SKM-1 treated with dmso at 0.1 percent for 144 hours (cell line): ENCODE data around the gene CDC42SE2.
A peak's percentile ranks its signal among the peaks of the same experiment; 100 is the strongest.
"Not testable (repeated sequence)": the region's sequence is repeated elsewhere in the genome, so short reads cannot be mapped to it uniquely, and the experiment has no call there.

Experiments
- DNase-seq: peaks from one replicate; lab custom pipeline; 2025; ENCODE audit not compliant: unreplicated experiment; lab: John Stamatoyannopoulos, UW

The CDC42SE2 gene

DNA sequence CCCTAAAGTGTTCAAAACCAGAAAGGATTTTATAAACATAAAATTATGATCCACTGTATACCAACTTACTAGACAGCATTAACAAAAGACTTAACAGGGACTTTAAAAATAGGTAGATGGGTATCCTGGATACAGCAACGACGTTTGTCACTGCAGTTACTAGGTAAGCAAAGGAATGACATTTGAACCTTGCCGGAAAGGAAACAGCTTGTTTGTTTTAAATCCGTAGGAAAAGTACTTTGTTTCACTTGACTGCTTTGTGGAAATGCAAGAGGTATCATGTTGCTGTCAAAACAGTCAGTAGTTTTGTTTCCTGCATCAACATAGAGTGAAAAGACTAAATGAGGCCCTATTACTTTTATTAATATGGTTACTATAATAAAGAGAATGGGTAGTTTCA is 122.9 kb downstream of the CDC42SE2 start:
- no peak for DNase-seq

DNA sequence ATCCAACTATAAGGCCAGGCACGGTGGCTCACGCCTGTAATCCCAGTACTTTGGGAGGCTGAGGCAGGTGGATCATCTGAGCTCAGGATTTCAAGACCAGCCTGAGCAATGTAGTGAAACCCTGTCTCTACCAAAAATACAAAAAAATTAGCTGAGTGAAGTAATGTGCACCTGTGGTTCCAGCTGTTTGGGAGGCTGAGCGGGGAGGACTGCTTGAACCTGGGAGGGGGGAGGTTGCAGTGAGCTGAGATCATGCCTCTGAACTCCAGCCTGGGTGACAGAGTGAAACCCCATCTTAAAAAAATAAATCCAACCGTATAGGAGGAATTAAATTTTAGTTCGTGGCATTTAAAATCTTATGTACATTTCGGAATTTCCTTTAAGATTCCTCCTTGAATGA is 123.4 kb downstream of the CDC42SE2 start:
- no peak for DNase-seq

DNA sequence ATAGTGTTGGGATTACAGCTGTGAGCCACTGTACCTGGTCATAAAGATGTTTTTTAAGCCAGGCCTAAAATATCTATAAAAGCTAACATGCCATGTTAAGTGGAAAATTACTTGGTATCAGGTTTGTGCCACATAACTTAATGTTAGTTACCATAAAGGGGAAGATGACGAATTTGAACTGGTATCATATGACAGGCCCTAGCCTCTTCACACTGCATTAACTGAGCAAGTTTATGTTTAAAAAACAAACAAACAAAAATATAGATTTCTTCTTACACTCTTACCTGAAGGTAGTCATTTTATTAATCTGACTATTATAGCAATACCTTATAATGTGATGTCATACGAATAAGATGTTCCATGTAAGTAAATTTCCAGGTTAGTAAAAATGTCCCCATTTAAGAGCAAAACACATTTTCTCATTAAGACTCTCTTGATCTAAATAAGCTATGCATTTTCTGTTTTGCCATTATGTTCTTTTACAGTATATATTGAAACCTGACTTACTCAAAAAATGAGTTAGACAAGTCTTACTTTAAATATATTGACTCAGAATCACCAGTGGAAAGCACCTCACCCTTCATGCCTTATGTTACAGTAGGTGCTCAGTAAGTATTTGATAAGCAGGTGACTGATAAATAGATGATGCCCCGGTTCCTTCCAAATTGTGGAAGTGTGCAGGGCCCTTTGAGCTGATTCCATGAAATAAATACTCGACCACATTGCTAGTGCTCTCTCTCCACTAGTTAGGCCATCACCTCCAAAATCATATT is 125.4 kb downstream of the CDC42SE2 start:
- no peak for DNase-seq

DNA sequence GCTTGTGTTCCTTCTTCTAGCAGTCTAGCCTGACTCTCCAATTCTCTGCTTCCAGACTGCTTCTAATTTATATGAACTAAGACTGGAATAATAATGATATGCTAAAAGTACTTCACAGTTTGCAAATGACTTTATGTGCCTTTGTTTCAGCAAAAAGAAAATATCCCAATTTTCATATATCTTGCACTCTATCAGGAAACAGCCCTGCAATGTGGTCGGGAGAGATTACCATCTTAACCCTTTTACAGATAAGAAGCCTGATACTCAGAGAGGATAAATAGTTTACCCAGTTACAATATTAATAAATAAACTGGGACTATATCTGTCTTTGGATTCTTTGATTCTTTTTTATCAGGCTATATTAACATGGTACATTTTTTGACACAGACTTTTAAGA is 126.0 kb downstream of the CDC42SE2 start:
- DNase-seq = no peak

DNA sequence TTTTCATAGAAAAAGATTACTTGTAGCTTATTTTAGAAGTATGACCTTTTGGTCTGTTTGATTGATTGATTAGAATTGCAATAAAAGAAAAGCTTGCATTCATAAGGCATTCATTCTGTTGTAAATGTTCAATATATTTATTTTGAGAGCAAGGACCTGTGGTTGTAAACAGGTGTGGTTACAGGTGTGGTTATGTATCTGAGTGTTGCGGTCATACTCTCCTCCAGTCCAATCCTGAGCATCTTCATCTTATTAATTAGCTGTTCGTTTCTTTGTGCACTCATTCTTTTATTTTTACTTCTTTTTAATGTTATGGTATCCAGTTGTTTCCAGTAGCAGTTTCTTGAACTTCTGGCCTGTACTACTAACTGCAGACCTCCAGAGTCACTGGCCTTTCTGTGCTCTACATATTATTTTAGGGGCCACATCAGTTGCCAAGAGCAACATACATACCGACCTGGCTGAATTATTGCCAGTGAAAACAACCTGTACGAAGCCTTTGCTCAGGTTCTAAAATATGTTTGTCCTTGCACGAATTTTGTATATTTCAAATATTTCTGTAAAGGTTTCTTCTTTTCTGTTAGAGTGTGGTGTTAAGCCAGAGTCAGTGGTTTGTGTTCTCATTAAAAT is 128.7 kb downstream of the CDC42SE2 start:
- no peak for DNase-seq

DNA sequence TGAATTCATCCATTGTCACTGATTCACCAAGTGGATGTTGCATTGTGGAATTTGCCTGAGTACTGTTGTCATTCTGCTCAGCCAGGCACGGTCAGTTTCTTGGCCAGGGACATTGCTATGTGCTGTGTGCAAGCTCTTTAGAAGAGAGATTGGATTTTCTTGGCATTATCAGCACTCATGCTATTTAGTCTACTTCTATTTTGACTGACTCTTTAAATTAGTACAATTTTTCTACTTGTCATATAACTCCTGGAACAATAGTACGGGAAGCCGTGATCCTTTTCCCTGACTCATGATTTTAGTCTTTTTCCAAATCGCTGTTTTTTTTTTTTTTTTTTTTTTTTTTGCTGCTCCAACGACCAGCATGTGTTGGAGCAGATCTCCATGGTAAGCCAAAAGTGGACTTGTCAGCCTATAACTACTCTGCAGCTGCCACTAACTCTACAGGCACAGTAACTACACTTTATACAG is 129.7 kb downstream of the CDC42SE2 start:
- DNase-seq = no peak

DNA sequence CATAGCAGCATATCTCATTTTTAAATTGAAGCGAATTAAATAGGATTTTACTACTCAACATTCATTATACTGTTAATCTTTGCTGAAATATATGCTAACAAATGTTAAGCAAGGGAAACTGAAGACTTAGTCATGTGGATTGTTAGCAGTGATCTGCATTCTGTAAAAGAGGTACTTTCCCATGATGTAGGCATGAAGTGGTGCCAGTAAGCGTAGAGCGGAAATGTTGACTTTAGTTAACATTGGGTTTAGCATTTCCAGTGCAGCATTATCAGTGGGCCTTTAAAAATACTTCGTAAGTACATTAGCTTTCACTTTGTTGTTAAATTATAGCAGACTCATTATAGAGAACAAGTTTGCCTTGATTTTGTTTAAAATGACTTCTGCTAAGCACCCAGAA is 130.3 kb downstream of the CDC42SE2 start:
- no peak for DNase-seq

DNA sequence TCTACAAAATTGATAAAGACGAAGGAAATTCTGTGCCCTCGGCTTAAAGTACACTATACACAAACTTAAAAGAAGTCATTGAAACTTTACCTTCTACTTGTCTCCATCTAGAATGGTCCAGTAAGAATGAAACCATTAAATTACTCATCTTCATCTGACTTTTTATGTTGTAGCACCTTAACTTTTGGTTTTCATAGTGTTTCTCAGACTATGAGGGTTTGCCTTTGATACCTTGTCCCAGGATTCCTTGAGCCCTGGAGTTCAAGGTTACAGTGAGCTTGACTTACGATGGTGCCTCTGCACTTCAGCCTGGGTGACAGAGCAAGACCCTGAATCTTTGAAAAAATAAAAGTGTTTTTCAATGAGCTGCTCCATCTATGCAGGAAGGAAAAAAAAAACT is 132.2 kb downstream of the CDC42SE2 start:
- no peak for DNase-seq

DNA sequence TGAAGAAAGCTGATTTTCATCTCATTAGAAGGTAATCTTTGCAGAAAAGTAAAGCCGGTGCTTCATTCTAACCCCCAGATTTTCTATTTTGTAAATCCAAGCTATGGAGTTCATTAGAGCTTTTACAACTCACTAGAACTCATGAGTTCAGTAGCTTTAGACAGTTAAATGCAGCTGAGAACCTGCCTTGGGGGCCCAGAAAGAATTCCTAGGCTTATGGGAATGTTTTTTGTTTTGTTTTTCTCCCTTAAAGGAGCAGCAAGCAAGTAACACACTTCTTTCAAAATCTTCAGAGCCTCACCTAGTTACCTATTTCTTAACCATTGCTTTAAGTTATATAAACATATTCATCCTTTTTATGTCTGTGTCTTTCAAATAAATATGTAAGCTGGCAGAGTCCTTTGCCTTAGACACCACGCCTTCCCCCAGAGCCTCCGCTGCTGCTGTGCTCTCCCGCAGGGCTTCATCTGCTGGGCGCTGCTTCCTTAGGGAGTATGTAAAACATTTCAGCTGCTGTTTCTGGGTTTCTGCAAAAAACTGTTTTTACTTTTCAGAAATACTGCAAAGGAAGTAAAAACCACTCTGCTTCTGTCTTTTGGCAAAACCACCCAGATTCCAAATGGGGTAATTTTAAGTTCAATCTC is 132.9 kb downstream of the CDC42SE2 start:
- DNase-seq = no peak

DNA sequence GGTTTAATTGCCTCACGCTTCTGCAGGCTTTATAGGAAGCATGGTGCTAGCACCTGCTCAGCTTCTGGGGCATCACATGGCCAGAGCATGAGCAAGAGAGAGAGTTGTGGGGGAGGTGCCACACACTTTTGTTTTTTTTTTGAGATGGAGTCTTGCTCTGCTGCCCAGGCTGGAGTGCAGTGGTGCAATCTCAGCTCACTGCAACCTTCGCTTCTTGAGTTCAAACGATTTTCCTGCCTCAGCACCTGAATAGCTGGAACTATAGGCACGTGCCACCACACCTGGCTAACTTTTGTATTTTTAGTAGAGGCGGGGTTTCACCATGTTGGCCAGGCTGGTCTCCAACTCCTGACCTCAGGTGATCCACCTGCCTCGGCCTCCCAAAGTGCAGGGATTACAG is 135.2 kb downstream of the CDC42SE2 start:
- not testable (repeated sequence) for DNase-seq

DNA sequence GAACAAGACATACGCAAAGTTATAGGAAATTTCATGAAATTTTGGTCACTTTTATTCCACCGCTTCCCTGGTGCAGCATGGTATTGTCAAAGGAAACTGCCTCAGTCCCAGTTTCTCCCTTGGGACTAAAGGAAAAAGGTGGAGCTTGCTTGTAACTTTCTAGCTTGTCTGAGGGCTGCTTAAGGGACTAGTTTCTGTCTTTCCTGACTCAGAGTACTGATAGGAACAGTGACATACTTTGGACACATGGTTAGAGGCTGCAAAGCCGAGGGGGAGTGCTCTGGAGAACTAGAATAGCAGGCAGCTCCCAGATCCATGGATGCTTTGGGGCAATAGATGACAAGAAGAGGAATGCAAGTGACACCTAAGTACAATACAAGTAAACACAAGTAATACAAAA is 136.7 kb downstream of the CDC42SE2 start:
- DNase-seq = no peak

DNA sequence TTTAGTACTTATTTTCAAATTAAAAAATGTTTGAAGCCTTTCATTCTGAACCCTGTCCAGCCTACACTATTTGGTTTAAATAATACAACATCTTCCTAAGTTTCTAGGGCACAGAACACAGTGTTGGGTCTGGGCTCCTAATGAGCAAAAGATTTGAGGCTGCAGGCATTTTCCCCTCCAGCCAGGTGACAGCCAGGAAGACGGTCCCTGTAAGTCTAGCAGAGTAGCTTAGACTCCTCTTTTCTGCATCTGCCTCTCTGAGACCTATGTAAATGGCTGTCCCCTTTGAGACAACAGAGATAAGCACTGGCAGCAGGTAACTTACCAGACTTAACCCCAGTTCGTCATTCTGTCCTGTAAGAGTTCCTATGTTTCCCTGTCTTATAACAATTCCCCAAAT is 141.8 kb downstream of the CDC42SE2 start:
- no peak for DNase-seq

DNA sequence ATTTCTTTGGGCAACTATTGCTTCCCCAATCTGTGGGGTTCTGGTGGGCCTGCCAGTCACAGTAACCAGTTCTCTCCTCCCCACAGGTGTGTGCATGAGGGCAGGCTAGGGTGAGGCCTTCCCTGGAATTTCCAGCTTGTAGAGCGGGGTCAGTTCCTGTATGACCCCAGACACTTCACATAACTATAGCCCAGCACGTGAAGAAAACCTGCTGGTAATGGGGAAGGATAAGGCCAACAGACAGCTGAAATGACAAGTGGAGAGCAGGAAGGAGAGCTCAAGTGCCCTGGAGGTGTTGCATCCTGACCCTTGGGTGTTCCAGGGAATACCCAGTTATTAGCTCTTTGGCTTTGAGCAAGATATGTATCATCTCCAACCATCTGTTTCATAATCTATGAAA is 142.2 kb downstream of the CDC42SE2 start:
- DNase-seq = no peak

DNA sequence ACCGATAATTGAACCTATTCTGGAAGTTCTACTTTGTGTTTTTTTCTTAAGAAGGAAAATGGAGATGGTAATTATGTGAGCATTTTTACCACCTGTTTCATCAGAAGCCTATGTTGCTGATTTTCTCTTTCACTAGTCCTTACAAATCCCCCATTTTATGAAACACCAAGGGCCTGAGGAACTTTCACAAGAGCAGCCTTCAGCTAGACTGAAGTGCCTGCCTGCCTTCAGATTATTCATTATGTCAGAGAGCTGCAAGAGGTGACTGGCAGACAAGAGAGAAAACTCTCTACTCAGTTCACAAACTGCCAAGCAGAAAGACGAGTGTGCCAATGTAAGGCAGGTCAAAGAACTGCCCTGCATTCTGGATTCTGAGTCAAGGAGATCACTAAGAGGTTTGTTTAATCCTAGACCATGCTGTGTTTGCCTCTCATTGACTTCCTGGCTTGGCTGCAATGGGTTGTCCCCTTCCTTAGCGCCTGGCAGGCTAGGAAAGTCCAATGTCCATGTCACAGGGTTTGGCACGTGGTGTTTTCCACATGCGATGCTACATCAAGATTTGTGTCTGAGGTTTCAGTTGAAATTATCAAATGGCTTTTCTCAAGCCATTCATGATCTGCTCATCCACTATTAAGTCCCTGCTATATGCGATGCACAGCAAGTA is 143.3 kb downstream of the CDC42SE2 start:
- DNase-seq = no peak

DNA sequence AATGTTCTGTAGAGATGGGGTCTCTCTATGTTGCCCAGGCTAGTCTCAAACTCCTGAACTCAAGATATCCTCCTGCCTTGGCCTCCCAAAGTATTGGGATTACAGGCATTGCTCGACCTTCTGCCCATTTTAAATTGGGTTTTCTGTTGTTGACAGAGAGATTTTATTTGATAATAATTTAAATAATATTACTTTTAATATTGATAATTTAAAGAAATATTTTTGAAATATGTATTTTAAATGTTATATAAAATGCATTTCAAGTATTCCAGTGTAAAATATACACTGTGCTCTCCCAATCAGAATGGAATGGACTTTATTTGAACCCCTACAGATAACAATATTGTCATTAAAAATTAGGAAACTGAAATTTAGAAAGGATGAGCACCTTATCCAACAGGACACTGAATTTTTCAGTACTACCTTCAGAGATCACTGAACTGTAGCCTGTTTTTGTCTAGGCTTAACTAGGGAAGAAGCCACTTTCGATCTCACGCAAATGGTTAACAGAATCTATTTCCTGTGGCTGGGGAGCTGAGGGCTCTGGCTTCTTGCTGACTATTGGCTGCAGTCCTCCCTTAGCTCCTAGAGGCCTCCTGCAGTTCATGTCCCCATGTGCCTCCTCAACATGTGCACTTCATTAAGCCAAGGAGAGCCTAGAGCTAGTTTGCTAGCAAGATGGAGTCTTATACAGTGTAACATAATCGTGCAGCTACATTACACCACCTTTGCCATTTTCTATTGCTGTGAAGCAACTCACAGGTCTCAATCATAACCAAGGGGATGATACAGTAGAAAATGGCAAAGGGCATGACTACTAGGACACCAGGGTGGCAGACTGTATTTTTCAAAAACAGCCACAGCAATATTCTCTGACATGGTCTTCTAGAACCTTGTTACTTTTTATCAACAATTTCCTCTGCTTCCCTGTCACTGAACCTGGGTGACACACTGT is 150.0 kb downstream of the CDC42SE2 start:
- DNase-seq = no peak

DNA sequence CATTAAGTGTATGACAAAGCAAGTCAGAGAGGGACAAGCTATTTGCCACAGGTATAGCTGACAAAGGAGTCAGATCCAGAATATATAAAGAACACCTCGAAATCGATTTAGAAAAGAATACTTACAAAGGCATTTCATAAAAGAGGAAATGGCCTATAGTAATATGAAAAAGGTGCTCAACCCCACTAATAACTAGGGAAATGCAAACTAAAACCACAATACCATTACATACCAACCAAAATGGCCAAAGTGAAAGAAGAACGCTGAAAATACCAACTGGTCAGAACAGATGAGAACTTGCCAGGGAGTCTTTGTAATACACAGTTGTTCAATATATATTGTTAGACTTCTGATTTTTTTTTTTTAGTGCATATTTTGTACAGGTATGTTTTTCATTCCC is 152.9 kb downstream of the CDC42SE2 start:
- DNase-seq = no peak

DNA sequence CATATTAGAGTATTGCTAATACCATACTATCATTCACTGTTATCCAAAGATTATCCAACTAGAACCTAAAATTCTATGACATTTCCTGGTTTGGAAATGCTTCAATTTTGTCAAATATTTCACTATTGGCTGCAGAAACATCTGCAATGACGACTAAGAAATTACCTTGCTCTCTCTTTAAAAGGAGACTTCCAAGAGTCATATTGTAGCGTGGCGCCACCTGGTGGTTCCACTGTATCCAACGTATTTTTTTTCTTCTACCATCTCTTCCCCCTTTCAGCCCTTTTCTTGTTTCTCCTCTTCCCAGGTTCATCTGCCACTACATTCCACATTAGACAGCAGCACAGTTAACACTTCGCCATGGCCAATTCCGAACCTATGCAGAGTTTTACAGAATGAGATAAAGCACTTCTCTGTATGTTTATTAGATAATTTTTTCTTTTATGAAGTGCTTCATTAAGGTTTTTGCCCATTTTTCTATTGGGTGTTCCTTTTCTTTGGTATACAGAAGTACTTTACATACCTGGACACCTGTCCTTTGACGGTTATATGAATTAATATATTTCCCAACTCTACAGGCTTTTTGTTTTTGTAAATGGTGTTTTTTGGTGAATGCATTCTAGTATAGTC is 153.5 kb downstream of the CDC42SE2 start:
- peak; percentile 74 for DNase-seq

DNA sequence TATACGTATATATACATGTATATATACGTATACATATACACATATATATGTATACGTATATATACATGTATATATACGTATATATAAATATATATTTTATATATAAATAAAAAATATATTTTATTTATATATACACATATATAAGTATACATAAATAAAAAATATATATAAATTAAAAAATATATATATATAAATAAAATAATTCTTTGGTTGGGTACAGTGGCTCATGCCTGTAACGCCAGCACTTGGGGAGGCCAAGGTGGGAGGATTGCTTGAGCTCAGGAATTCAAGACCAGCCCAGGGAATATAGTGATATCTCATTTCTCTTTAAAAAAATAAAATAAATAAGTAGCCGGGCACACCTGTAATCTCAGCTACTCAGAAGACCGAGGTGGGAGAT is 155.0 kb downstream of the CDC42SE2 start:
- DNase-seq = no peak

DNA sequence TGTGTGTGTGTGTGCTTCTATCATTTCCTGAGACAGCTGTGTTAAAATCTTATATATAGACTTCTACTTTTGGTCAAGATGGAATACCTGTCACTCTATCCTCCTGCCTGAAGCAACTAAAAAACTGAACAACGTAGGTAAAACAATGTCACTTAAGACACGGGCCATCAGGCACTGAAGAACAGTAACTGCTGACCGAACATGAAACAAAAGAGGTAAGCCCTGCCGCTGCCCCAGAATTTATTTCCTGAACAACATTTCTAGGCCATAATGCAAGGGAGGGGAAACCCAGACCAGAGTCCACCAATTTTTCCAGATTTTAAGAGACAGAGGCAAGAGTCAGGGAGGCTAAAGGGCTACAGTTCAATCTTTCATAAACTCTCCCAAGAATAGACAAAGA is 156.0 kb downstream of the CDC42SE2 start:
- no peak for DNase-seq

DNA sequence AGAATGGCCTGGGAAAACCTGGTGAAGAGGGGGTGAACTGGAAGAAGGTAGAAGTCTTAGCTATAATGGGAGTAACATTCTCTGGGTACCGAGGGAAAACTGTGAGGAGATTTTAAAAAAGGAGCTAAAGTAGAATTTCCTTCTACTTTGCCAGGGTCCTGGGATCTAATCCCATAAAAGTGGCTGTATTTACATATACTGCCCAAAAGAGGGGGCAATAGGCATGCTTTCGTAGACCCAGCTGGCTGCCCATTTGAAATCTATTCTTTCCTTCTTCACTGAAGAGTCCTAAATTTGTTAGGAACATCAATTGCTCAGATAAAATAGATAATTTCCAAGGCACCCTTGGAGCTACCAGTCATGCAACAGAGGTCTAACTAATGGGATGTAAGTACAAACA is 159.2 kb downstream of the CDC42SE2 start:
- DNase-seq = peak; percentile 8
